CD4-positive, alpha-beta T cell treated with Interleukin-4 for 1 hour (primary cell): ENCODE results near the gene VPS37B.
"Not testable (repeated sequence)": the region's sequence is repeated elsewhere in the genome, so short reads cannot be mapped to it uniquely, and the experiment has no call there.

Experiments
- DNase-seq, 2 donors: peaks; one replicate each; pipeline ENCODE4 v3.0.0-alpha.2; 2020 to 2022

Gene VPS37B

DNA sequence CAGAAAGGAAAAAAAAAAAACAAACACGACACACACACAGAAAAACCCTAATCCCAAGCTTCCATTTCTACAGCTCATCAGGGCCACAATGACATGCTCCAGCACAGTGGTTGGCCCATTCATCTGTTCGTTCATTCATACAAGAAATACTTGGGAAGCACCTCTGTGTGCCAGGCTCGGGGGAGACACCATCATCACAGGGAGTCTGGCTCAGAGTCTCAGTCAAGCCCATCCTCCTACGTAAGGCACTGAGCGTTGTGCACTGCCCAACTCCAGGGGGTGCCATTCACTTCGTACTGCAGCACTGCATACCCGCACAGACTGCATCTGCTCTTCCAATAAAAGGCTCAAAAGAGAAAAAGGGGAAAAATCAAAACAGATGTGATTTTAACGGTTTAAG is 15.3 kb downstream of the VPS37B start:
- DNase-seq, result no peak

DNA sequence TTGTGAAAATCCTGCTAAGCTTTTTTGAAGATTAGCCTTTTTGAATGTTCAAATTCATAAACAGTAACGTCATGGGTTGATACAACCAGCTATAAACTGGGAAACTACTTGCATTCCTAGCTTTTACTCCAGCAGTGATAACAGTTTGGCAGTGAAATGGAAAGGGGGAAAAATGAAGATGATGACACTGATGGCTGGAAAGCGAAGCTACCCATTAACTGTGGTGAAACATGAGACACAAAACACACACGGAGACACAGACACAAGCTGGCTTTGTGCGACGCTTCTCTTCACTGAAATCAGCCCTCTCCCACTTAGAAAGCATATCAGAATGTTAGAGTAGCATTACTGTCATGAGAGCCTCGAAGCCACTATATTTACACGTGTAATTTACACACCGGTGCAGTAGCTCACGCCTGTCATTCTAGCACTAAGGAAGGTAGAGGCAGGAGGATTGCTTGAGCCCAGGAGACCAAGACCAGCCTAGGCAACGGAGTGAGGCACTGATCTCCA is 15.7 kb downstream of the VPS37B start:
- DNase-seq, result no peak

DNA sequence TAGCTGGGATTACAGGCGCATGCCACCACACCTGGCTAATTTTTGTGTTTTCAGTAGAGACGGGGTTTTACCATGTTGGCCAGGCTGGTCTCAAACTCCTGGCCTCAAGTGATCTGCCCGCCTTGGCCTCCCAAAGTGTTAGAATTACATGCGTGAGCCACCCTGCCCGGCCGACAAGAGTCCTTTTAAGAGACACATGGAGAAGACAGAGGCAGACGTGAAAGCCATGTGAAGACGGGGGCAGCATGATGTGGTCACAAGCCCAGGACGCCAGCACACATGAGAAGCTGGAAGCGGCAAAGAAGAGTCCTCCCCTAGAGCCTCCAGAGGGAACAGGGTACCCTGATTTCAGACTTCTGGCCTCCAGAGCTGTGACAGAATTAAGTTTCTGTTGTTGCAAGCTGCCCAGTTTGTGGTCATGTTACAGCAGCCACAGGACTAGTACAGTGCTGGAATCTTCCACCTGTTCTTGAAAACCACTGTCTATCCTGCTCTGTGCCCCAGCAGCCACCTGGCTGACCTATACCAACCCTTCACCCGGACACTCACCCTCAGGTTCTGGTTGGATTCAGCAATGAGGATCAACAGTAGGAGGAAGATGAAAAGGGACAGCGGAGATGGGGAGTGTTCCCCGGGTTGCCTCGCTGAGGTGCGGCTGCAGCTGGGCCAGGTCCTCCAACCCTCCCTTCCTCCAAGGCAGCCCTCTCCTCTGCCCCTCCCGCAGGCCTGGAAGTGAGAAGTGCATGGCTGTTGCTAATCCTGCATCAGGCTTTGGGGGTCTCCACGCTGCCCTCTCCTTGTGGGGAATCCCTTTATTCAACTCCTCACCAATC is 16.9 kb downstream of the VPS37B start:
- no peak for DNase-seq

DNA sequence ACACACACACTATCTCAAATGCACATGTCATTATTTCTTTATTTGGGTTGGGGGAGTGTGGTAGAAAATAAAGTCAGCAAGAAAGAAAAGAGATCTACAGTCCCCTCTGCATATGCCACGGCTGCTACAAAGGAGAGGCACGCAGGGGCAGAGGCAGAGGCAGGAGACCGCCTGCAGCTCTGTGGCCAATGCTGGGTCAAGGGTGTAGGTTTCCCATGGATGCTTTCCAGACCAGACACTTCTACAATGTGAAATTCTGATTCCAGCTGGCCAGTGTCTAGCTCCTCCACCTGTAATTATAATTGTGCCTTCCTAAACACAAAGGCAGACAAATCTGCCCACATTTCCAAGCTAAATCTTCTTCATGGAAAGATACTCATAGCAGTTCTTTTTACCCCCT is 19.2 kb downstream of the VPS37B start:
- no peak for DNase-seq

DNA sequence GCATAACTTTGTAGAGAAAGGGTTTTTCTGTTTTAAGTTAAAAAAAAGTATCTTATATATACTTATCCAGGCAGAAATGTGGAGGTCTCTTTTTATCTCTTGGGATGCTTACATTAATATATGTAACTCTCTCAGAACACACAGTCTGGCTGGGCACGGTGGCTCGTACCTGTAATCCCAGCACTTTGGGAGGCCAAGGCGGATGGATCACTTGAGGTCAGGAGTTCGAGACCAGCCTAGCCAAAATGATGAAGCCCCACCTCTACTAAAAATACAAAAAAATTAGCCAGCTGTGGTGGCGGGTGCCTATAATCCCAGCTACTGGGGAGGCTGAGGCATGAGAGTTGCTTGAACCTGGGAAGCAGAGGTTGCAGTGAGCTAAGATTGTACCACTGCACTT is 19.6 kb downstream of the VPS37B start:
- not testable (repeated sequence) for DNase-seq

DNA sequence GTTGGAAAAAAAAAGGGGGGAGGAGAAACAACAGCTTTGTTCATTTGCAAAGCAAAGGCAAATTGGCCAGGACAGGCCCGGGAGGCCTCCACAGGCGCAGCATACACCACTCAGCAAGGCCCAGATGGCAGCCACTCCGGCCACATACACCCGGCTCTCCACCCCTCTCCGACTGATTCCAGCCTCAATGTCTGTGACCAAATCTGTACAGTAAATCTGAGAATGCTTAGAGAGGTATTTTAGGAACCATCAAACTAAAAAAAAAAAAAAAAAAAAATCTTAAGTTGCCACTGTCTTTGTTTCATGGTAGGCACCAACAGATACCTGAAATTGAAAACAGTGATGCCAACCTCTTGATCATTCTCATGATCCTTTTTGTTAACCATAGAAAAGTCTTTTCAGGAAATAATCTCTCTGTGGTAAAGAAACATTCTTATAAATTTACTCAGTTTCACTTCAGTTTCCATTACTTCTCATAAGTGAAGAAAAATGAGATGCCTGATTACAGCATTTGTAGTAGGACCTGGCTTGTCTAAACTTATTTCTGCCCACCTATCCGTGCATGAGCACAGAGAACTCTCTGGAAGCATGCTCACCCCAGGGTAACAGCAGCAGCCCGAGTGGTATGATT is 20.2 kb downstream of the VPS37B start:
- DNase-seq, result no peak

DNA sequence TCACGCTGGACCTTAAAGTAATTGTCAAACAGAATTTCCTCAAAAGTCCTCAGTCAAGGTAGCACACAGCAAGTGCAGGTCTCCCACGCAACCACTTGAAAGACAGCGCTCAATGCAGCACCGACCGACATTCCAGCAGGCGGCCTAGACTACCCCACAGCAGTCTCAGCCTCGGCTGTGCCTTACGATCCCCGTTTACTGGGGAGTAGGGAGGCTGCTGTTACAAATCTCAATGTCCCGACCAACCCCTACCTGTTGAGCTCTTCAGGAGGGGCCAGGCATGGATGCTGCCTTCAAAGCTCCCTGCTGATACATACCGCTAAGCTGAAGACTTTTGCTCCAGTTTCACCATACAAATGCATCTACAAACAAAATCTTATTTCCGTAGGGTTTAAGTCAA is 21.8 kb downstream of the VPS37B start:
- DNase-seq, result peak in 1 of 2 donors; percentile 45

DNA sequence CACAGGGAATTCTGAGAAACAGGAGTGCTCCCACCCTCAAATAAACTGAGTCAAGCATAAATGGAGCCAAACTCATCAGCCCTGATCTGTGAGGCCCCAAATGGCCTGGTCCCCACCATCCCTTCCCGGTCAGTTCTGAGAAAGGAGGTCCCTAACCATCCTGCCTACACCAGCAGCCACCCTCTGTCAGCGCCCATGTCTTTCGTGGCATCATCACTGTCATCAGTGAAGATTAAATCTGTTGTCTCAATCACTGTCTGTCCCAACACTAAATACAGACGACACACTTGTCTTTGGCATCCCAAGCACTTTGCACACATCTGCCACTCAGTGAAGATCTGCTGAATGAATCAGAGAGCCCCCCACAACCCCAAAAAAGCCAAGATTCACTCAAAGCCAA is 22.4 kb downstream of the VPS37B start:
- DNase-seq, result no peak

DNA sequence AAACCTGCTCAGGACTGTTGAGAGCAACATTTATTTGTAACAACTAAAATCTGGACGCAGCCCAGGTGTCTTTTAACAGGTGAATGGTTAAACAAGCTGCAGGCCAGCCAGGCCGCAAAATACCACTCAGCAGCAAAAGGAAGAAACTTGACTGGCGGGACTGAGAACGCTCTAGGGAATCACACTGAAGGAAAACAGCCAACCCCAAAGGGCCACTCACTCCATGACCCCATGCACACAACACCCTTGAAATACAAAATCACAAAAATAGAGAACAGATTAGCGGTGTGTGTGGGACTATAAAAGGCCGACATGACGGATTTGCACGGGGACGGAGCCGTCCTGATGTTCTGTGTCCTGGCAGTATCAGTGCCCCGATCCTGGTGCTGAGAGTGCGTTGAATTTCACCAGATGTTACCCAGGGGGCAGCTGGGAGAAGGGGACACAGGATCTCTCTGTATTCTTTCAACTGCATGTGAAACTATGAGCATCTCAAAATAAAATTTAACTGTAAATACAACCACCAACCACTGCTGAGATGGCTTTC is 23.0 kb downstream of the VPS37B start:
- no peak for DNase-seq

DNA sequence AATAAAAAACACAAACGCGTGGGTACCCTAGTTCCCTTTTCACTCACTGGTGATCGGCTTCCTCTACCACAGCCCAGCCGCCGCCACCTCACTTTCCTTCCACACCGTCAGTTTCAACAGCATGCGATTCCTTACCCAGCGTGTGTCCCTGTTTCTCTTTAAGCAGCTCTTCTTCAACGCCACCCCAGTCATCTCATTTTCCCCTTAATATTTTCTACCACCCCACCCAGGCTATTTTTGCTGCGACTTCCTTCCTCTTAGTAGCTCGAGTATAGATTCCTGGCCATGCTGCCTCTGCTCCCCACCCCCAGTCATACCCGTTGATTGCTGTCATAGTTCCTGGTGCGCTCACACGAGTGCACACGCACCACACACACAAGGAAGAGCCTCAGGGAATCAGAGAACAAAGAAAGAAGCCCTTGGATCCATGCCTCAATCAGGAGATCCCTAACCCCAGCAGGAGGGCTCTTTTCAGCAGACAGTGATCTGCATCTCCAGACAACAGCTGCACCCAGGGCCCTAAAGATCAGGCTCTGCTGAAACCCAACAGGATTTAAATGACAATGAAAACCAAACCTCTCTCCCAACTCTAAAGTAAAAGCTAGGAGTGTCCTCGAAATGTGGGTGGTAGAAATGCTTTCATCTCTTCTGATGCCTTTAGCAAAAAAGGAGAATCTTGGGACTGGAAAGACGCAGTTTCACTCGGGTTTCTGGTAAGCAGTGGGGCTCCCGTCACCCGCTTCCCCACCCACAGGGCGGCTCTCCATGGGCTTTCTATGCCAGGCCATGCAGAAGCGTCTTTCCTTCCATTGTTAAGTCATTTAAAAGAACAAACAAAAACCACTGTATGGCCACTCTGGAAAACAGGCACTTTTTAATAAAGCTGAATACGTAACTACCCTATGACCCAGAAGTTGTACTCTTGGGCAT is 23.8 kb downstream of the VPS37B start:
- DNase-seq, result peak; percentile 51 to 73

DNA sequence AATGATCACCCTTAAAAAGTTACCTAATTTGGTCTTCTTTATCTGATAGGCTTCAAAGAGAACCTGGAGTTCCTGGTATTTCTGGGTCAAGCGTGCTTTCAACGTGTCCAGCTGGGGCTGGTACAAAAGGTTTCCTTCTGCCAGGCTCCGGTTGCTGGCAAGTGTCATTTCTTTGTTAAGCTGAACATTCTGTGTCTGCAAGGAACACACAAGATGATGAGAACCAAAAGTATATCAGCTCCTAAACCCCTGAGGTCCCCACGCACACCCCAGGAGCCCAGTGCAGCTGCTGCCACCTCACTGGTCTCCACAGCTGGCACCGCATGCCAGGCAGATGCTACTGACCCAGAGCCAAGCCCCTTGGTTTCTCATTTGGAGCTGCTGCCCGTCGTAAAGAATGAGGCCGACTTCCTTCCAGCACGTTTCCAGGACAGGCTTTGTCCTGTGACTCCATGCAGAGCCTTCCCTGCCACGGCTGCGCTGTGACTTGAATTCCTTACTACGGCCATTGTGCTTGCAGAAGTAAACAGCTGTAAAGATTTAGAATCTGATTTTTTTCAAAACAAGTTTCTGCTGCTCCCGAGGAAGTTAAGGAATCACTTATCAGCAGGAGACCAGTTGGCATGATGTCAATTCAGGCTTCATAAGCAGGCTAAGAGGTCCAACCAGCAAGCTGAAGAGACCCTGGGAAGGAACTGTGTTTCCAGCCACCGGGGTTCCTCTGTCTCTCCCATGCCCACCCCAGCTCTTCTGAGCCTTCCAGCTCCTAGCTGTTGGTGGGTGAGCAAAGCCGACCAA is 24.9 kb downstream of the VPS37B start:
- no peak for DNase-seq

DNA sequence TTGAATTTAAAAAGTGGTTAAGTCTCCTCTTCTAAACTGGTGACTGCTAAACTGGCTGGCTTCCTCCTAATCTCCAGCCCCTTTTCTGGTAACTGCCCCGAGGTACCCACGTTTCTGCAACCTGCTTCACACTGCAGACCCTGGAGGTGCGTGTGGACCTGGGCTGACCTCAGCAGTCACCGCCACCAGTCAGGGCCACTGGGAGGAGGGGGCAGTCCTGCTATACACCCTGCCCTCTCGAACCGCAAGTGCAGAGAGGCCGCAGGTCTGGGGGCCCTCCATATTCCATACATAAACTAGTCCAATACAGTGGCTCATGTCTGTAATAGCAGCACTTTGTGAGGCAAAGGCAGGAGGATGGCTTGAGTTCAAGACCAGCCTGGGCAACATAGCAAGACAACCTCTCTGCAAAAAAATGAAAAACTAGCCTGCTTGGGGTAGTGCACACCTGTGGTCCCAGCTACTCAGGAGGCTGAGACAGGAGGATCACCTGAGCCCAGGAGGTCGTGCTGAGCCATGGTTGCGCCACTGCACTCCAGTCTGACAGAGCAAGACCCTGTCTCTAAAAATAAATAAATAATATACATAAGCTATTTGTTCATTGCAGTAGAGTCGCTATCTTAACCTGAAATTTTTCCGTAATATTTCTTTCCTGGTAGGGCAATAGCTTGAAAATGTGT is 25.6 kb downstream of the VPS37B start:
- DNase-seq, result no peak

DNA sequence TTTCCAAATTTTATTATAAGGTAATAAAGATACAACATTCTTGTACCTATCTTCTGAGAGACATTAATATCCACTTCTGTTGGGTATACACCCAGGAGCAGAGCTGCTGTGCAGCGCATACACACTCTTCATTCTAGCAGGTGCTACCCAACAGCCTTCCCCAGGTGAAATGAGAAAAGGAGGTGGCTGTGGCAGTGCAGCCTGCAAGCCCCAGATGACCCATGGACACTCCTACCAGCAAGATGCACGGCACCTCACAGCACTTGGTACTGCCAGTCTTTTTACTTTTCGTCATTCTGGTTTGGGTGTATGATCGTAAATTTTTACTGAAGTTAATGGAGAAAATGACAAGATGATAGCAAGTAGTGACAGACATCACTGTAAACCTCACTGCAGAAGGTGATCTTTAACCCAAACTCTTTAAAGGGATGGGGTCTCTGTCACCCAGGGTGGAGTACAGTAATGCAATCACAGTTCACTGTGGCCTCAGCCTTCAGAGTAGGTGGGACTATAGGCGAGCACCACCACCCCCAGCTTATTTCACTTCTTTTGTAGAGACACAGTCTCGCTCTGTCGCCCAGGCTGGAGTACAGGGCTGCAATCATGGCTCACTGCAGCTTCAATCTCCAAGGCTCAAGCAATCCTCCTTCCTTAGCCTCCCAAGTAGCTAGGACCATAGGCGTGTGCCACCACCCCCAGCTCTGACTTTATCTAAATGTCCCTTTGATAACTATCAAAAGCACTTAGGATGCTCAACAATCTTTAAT is 26.5 kb downstream of the VPS37B start:
- no peak for DNase-seq

DNA sequence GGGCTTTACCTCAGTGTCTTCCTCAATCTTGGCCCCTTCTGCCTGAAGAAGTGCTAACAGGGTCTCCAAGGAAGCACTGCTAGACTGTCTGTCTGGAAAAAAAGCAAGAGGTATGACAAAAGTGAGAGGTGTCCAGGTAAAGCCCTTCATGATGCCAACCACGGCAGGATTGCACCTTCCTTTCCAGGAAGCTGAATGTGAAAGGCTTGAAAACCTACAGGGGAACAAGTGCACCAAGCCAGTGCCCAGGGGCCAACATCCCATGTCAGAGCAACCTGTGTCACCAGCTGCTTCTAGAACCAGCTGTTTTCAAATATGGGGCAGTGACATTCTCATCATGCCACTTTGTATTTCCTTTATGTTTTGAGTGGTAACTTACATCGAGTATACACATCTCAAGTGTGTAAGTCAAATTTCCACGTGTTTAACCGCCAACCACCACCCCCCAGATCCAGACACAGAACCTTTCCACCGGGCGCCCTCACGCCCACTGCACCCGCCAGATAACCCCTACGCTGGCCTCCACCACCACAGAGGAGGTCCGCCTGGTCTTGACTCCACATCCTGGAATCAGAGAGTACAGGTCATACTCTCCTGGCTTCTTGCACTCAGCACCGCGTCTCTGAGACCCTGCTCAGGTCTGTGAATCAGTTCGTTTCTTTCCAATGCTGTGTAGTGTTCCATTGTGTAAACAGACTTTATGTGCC is 27.3 kb downstream of the VPS37B start:
- DNase-seq, result no peak

DNA sequence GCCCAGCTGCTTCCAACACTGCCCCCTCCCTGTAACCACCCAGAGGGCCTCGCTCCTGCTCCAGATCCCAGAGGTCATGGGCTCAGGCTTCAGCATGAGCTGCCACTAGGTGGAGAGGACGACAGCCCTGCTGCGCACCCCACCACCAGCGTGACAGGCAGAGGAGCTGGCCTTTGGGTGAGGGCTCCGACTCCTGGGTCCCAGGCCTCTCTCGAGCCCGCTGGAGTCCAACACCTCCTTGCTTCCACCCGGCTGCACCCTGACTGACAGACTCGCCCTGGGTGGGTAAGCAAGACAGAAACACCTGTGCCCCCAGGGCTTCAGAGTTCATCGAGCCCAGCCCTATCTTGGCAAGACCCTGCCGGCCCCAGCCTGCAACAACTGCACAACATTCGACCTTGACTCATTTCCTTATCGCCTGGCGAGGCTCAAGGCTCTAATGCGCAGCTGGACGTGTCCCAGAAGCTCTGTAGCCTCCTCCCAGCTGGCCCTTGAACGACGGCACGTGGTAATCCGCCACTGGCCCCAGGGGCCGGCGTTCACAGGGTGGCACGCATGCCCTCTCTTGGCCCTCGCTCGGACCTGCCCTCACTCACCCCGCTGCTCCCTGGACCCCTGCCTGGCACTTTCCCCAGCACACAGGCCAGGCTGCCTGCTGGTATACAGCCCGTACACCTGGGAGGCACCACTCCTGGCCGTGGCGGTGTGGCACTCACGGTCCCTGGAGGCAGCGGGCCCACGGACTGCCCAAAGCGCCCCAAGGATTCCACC is 28.0 kb downstream of the VPS37B start:
- DNase-seq, result no peak

DNA sequence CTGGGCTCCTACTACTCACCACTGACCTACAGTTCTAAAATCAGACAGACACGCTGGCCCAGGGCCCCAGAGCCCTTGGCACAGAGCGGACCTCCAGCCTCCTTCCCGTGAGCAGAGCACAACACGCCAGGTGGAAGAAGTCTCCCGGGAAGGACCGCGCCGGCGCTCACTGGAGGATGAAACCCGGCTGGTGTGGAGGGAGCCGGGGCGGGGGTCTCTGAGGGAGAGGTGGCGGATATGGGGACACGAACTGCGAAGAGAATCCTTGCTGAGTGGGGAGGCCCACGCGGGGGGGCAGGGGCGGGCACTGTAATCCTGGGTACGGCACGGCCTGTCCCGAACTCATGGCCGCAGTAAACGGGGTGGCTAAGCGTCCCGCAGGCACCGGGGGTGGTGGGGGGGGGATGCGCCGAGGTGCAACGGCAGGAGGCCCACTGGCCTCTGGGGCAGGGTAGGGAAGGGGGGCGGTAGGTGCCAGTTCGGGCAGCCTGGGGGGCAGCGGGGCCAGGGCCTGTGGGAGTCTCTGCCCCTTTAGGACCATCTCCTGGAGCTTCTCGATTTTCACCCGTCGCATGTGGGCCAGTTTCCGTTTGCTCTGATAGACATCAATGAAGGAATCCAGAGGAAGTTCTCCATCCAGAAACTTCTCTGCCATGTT is 28.8 kb downstream of the VPS37B start:
- no peak for DNase-seq

DNA sequence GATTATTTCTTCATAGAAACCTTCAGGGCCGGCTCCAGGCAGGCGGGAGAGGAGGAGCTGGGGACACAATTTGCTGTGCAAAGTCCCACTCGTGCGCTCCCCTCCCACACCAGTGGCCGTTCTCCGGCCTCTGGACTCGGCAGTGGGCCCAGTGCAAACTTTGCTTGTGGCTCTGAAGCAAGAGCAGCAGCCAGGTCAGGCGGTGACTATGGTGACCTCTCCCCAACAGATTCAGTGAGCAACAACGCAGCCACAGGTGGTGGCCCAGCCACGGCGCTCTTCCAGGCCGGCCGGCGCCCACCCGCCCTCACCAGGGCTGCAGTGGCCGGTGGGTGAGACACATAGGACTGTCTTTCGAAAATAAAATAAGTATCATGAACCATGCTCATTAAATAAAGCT is 29.5 kb downstream of the VPS37B start:
- DNase-seq, result no peak
